Fibroblast of mammary gland (primary cell): ENCODE results near the gene KRT31.
A peak's percentile ranks its signal among the peaks of the same experiment; 100 is the strongest.
"Not testable (repeated sequence)": the region's sequence is repeated elsewhere in the genome, so short reads cannot be mapped to it uniquely, and the experiment has no call there.

Experiments
- DNase-seq: peaks from one replicate; pipeline ENCODE4 v3.0.0-alpha.2; 2010; ENCODE audit warnings: low read depth
- H3K4me3 ChIP-seq: 2 replicates; pipeline ENCODE4 v1.5.1; 2011; ENCODE audit warnings: low read depth, mild to moderate bottlenecking, low read length, moderate library complexity; ENCODE audit not compliant: control insufficient read depth
- CTCF ChIP-seq: conservative IDR thresholded peaks from 2 replicates; pipeline ENCODE4 v1.5.1; 2011; ENCODE audit warnings: low read depth, low read length, inconsistent platforms; ENCODE audit not compliant: control insufficient read depth, insufficient read depth

KRT31 gene

GRCh38 chr17:41360296-41360995 is 37.0 kb downstream of the KRT31 start:
- peak; percentile 17 for DNase-seq
- TF ChIP-seq CTCF = no peak
- H3K4me3 ChIP-seq = no peak overlapping the region

GRCh38 chr17:41354536-41354935 is 42.9 kb downstream of the KRT31 start:
- DNase-seq = no peak
- TF ChIP-seq CTCF = no peak
- H3K4me3 ChIP-seq = no peak overlapping the region

- no peak for TF ChIP-seq CTCF
- DNase-seq = peak; percentile 12
- no peak overlapping the region for H3K4me3 ChIP-seq
These were observed 44.6 kb downstream of the KRT31 start for GRCh38 chr17:41352597-41353366.

GRCh38 chr17:41351177-41351576 is 46.2 kb downstream of the KRT31 start:
- no peak for TF ChIP-seq CTCF
- no peak for DNase-seq
- no peak overlapping the region for H3K4me3 ChIP-seq

GRCh38 chr17:41350381-41350878 is 47.0 kb downstream of the KRT31 start, which contains the start of gene KRT33A:
TSS of gene KRT33A (minus strand) at chr17:41350828. CDS start at chr17:41350767, 61 bp downstream.
- H3K4me3 ChIP-seq, DNase-seq: not testable (repeated sequence)

- no peak for DNase-seq
- no peak overlapping the region for H3K4me3 ChIP-seq
- no peak for TF ChIP-seq CTCF
These were observed 49.3 kb downstream of the KRT31 start for GRCh38 chr17:41347869-41348760.

- H3K4me3 ChIP-seq, DNase-seq: not testable (repeated sequence)
These were observed 51.0 kb downstream of the KRT31 start for GRCh38 chr17:41346421-41346820.
